SK-N-DZ (cell line): ENCODE data around the gene SETD6.

Source experiments
- DNase-seq: peaks from one replicate; pipeline ENCODE4 v3.0.0-alpha.2; 2015; ENCODE audit warnings: low spot score

The SETD6 gene

DNA sequence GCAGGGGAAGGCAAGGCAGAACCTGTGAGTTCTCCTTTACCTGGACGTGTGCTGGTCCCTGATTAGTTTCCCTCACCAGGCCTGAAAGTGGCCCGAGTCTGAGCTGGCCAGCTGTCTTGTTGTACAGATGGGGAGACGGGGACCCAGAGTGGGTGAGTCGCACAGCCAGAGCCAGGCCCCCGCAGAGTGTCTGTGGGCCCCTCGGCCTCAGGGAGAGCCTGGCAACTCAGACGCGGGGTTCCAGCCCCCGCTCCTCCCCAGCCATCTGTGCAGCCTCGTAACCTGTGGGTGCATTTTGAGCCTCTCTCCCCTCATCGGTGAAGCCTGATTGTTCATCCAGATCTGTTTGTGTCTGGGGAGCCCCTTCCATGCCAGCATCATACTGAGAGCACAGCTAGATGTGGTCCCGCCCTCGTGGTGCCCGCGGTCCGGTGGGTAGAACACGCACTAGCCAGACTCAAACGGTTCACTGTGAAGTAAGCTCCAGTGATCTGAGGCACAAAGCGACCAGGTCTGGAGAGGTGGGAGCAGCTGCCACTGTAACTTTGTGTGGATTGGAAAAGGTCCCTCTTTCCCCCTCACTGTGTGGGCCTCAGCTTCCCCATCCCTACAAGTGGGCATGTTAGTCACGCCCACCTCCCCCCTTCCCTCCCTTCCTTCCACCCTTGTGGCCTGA lies 21.4 kb upstream of the SETD6 start:
- DNase-seq, result no peak

DNA sequence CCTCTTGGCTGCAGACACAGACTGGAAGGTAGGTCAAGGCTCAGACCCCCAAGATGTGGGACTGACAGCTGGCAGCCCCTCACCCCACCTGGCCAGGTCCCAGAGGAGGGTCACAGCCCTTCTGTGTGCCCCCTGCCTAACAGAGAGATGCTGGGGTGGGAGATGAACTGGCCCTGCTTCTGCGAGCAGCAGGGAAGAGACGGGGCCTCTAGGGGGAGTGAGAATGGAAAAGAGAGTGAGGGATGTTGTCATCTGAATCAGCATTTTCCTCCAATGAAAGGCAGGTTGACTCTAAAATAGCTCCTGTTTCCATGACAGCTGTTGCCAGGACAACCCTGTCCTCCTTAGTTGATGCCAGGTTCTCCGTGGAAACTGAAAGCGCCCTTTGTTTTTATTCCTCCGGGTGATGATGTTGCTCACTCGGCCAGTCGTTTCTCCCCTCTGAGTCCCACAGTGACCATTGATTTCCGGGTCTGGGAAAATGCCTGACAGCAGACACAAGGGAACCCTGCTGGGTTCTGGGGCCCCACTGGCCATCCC lies 20.3 kb upstream of the SETD6 start:
- DNase-seq, result peak; percentile 94

DNA sequence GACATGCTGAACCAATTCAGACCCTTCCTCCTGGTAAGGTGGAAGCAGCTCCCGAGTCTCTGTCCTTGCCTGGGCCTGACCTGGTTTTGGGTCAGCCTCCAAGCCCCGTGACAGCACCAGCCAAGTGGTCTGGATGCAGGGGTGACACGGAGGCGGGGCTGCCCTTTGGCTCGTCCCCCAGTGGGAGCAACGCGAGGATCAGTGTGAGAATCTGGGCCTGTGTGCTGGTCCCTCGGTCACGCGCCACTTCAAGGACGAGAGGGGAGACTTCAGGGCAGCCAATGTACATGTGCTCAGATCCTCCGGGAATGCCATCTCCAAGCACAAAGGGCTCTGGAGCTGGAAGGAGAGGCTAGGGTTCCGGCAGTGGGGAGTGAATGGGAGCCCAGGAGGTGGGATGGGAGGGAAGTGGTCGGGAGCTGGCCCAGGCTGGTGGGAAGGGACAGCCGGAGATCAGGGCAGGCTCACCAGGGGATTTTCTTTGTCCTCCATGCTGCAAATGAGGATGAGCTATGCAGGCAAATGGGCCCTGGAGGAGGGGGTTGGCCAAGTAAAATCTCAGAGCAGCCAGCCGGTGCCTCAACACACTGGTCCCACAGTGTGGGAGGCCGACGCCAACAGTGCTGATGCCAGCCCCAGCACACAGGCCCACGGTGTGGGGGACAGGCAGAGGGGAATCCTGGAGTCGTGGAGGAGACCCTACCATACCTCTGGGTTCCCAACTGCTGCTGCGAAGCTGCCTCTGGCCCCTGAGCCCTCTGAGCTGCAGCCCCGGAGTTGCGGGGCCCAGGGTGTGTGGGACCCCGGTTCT lies 19.6 kb upstream of the SETD6 start:
- no peak for DNase-seq

DNA sequence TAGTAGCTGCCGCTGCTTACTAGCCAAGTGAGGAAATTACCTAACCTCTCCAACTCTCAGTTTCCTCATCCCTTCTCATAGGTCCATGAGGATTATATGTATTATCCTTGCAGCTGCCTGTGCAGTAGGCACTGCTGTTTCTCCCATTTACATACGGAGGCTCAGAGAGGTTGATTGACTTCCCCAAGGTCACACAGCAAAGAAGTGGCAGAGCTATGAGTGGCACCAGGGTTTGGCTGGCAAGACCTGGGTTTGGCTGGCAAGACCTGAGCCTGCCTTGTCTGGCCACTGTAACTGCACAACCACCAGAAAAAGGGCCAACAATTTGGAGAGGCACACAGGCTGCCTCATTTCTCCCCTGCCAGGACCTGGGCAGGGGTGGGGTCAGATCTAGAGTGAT lies 17.8 kb upstream of the SETD6 start:
- no peak for DNase-seq

DNA sequence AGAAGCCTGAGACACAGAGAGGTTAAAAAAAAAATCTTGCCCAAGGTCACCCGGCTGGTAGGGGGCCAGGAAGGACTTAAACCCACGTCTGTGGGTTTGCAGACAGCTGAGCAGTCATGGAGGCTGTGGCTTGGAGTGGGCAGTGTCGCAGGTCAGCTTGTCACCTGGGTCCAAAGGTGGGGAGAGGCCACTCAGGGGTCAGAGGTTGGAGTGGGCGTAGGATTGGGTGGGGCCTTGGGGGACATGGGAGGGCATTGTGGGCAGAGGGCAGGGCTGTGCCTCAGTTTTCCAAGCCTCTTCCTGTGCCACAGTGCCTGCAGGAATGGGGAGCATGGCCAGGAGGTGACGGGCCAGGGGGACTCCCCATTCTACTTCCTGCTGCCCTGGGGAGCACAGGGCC lies 17.4 kb upstream of the SETD6 start:
- no peak for DNase-seq

DNA sequence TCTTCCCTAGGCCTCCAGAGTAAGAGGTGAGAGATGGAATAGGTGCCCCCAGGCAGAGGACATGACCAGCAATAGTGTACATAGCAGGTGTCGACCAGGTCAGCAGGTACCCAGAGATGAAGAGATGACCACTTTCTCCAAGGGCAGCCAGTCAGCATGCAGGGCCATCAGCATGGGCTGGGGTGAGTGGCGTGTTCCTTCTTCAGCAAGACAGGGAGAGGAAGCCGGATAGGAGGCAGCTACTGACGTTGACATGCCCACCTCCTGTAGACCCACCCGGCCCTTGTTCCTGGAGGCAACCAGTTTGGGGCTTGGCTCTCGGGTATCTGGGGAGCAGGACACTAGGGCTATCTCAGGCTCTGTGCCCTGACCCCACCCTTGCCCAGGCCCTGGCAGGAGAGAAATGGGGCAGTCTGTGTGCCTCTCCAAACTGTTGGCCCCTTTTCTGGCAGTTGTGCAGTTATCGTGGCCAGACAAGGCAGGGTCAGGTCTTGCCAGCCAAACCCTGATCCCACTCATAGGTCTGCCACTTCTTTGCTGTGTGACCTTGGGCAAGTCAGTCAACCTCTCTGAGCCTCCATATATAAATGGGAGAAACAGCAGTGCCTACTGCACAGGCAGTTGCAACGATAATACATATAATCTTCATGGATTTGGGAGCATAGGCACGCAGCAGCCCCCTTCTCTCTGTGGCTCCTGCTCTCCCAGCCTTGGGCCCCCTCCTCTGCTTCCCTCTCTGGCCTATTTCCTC lies 16.8 kb upstream of the SETD6 start:
- no peak for DNase-seq

DNA sequence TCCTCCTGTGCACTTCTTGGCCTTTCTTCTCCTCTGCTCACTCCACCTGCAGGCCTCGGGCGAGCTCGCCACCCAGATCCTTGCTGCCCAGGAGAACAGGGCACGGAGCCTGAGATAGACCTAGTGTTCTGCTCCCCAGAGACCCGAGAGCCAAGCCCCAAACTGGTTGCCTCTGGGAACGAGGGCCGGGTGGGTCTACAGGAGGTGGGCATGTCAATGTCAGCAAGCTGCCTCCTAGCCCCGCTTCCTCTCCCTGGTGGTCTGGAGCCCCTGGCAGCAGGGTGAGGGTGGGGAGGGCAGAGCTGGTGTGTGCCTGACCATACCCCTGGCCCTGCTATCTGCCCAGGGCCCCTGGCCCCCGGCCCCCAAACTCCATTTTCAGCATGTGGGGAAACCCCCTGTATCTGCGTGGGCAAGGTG lies 16.2 kb upstream of the SETD6 start:
- no peak for DNase-seq

DNA sequence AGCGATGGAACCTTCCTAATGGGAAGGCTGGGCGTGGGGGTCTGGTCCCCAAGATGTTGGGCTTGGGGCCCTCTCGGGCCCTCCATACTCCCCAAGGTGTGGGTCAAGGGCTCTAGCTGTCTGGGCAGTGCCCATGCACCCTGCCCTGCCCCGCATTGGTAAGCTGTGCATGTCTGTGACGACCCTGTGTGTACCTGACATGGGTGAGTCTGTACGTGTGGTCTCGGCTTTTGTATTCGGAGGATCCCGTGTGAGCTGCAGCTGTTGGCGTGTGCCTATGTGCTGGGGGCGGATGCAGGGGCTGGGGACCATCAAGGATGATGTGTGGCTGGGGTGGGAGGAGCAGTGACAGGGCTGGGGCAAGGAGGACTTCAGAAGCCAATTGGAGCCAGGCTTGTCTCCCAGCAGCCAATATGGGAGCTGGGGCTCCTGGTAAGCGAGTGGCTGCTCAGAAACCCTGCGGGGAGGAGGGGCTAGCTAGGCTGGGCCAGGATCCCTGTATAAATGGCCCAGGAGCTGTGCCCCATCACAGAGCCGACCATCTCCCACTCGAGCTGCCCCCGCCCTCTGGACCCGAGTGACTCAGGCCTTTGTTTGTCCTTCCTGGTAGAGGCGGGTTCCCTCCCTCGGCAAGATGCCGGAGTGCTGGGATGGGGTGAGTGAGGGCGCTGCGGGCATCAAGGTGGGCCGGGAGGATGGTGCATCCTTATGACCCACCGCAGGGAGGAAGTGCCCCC lies 15.5 kb upstream of the SETD6 start, which contains the start of gene NDRG4:
Gene NDRG4, plus strand, starts transcription at position 529 of the 737 bp plus-strand sequence. Its CDS starts 106 bp downstream, at position 635.
- DNase-seq, result peak; percentile 98

DNA sequence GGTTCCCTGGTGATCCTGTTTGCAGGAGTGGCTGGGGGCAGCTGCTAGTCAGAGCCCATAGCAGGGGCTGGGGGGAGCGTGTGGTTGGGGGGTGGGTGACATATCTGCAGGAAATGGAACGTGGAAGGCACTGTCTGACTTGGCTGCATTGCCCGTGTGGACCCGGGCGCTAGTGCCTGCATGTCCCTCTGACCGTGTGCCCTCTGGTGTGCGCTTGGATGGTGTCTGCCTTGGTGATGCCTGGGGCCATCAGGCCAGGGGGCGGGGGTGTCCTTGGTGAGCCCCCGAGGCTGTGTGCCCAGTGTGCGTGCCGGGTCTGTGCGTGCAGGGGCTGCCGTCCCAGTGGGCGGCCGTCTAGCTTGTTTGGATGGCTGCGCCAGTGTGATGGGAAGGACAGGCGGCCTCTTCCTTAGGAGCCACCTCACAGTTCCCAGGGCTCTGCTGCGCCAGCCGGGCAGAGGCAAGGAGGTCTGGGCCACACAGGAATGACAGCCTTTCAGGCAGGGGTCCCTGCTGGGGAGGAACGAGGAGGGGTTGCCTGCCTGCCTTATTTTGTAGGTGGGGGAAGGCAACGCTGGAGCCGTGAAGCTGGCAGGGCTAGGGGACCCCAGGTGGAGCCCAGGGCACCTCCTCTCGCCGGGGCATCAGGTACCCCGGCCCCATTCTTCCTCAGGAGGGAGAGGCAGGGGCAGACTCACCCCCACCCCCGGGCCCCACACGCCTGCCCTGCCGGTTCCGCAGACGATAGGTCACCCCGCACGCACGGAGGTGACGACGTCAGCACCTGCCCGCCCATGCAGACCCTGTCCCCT lies 14.7 kb upstream of the SETD6 start:
- no peak for DNase-seq

DNA sequence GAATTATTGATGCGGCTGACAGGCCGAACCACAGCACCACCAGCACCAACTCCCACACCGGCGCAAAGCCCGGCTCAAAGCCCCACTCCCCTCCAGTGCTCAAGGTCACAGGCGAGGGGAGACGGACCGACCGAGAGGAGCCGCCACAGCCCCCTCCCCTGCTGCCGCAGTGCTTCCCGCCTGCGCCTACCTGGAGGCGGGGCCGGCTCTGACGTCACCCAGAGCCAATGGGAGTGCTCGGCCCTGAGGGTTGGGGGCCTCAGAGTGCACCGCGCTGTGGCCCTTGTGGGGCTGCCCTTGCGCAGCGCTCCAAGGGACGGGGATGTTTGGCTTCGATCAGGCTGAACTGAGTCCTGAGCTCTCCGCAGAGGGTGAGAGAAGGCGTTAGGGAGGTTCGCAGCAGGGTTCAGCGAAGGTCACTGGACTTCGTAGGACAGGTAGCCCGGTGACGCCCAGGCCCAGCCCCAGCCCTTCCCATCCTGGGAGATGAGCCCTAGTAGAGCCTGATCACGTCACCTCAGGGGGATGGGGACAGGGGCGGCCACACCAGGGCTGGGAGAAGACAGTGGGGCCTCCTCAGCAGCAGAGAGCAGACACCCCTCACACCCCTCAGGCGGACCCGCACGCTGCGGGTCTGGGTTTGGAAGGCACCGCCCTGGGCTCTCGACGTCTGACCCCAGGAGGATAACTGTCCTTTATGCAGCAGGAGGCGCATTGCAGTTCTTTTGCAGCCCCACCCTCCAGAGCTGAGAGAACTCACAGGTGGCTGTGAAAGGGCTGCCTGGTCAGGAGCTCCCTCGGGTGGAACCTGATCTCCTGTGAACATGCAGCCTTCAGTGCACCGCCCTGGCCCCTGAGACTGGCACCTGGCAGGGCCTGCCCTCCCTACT lies 13.8 kb upstream of the SETD6 start:
- peak; percentile 69 for DNase-seq

DNA sequence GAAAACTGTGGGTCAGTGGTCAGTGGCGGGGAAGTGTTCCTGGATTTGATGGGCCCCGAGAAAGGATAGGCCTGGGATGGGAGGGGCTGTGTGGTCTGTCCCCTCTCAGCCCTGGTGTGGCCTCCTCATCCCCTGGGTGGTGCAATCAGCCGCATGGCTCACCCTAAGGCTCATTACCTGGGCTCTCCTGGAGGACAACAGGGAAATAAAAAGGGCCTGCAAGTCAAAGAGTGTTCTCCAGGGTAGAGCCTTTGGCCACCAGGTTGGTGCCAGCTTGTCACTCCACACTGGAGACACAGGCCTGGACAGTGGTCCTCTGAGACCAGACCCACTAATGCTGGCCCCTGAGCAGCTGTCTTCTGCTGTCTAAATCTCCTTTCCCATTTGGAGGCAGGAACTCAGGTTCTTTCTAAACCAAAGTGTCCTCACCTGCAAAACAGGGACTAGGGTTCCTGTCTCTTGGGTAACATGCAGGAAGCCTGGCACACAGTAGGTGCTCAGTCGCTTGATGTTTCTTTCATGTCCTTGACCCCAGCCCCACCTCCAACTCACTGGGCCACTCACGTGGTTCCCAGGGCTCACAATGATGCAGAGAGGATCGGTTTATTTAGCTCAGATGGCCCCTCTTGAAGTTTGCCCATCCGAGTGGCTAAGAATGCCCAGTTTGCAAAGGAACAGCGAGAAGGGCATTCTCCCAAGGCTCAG lies 12.9 kb upstream of the SETD6 start:
- no peak for DNase-seq

DNA sequence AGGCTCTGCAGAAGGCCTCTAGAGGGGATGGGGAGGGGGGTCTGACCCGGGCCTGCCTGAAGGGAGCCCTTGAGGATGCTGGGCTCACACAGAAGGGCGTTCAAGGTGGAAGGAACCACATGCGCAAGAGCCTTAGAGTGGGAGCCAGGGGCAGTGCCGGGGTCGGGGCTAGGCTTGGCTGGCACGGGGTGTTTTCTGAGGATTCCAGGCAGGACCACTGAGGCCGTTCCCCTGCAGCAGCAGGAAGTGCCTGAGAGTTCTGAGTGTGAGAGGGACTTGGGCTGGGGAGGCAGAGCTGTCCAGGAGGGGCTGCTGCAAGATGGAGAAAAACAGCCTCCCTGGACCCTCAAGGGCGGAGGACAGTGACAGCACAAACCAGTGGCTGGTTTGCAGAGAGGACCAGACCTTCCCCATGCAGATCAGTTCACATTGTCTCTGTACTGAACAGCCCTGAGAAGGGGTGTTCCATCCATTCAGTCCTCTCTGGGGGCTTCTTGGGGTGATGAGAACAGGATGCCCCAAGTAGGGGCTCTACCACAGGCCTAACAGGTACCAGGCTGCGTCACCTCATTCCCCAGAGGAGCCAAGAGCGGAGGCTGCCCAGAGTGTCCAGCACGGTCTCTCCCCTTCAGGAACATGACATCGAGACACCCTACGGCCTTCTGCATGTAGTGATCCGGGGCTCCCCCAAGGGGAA lies 12.0 kb upstream of the SETD6 start:
- DNase-seq, result no peak

DNA sequence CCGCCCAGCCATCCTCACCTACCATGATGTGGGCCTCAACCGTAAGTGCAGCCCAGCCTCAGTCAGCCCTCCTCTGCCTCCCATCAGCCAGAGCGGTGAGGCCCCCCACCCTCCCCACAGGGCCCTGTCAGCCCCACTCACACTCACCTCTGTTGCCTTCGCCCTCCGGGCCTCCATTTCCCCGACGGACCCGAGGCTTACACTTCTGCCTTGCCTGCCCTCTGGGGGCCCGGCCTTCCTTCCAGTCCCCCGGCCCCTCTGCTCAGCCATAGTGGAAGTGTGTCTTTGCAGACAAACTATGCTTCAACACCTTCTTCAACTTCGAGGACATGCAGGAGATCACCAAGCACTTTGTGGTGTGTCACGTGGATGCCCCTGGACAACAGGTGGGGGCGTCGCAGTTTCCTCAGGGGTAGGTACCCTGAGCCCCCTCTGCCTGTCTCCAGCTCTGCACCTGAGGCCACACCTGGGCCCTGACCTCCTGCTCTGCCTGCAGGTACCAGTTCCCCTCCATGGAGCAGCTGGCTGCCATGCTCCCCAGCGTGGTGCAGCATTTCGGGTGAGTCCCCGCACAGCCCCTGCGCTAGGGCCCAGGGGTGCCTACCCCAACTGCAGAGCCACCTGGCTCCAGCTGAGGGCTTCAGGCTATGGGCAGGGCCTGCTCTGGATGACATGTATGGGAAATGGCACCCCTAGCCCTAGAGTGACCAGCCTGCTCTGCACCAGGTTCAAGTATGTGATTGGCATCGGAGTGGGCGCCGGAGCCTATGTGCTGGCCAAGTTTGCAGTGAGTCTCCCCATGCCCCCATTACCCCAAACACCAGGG lies 11.2 kb upstream of the SETD6 start:
- DNase-seq, result no peak

DNA sequence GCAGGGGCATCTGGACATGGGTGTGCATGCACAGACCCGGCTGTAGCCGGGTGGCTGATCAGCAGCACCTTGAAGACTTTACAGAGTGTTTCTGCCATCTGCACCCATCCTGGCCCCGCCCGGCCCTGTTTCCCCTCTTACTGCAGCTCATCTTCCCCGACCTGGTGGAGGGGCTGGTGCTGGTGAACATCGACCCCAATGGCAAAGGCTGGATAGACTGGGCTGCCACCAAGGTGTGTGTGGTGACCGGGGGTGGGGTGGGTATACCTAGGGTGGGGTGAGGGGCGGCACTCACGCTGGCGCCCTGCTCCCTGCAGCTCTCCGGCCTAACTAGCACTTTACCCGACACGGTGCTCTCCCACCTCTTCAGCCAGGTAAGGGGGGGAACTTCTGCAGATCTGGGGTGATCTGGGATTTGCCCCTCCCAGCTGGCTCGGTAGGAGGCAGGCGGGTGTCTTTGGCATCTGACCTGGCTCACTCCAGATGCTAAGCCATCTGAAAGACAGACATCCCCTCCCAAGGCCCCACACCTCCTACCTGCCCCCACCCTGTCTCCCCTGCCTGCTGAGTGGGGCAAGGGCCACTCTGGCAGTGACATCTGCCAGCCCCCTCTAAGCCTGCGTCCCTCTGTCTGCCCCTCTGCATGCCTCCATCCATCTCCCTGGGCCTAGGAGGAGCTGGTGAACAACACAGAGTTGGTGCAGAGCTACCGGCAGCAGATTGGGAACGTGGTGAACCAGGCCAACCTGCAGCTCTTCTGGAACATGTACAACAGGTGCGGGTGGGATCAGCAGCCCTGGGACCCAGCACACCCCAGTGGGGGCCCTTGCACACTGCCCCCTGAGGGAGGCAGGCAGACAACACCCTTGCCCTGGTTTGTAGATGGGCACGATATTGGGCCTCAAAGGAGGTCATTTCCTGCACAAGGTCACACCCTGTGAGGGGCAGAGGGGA lies 8.8 kb upstream of the SETD6 start:
- DNase-seq, result no peak

DNA sequence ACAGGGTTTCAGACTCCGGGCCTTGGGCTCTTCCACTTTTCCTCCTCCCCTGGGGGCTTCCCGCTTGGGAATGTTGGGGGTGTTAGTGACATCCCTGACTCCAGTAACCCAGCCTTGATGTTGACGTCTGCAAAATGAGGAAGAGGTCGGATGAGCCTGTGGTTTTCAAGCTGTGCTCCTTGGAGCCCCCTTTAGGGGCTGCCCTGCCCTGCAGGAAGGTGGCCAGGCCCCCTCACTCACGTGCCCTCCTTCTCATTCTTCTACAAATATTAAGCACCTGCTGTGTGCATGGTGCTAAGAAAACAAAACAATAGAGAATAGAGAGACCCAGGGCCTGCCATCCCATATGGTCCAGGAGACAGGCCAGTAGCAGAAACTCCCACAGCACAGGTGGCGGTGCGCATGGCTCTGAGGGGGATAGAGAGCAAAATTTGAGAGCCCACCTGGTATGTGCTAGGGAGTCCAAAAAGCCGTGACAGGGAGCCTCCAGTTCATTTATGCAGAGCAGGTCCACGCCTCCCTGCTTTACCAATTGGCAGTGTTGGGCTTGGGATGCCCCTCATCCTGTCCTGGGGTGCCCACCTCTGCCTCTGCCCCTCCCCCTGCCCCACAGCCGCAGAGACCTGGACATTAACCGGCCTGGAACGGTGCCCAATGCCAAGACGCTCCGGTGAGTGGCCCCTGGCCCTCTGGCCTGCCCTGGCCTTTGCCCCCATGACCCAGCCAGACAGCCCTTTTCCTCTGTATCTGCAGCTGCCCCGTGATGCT lies 7.9 kb upstream of the SETD6 start:
- no peak for DNase-seq
